BJ (cell line): Measurements from ENCODE around the gene FHL5. TPM values are rescaled to one million over a fixed set of nuclear protein-coding genes. Genes with fewer than 3 reads are reported as not detected.

Experiments
- CTCF ChIA-PET: fragments of 350-600 bp; formaldehyde crosslinking; extraction: SDS; loops from one replicate; lab custom pipeline; 2021; ENCODE audit warnings: antibody characterized with exemption, inconsistent platforms; lab: Yijun Ruan, JAX
- POLR2A ChIA-PET: fragments of 300-600 bp; sonication (Branson Sonifier 250); formaldehyde crosslinking; extraction: SDS; loops from one replicate; lab custom pipeline; 2021; ENCODE audit warnings: antibody characterized with exemption; lab: Charles Lee
- DNase-seq: peaks from one replicate; pipeline ENCODE4 v3.0.0-alpha.2; 2011; ENCODE audit warnings: low read depth
- H3K27me3 ChIP-seq: 2 replicates; pipeline ENCODE4 v1.6.0; 2011; ENCODE audit warnings: low read length; ENCODE audit not compliant: control insufficient read depth, insufficient read depth
- H3K36me3 ChIP-seq: 2 replicates; pipeline ENCODE4 v1.5.1; 2011; ENCODE audit warnings: low read length; ENCODE audit not compliant: control insufficient read depth, insufficient read depth
- H3K4me3 ChIP-seq: 2 replicates; pipeline ENCODE4 v1.5.1; 2011; ENCODE audit warnings: low read depth, mild to moderate bottlenecking, control low read depth, low read length
- polyA plus RNA-seq: library from polyadenylated mRNA; depleted of rRNA; stranded (reverse); fragments of >200 nt; gene quantifications from 2 replicates; pipeline ENCODE4 v1.2.3, GENCODE V29; 2011
- TF ChIP-seq, protein P1 (sequence below): IDR thresholded peaks from 2 replicates; pipeline ENCODE4 v1.5.1; 2011; ENCODE audit warnings: low read depth, mild to moderate bottlenecking, control low read depth, inconsistent platforms, low read length, moderate library complexity; ENCODE audit not compliant: insufficient read depth

Gene FHL5
- polyA plus RNA-seq, 1 experiment = not detected

DNA sequence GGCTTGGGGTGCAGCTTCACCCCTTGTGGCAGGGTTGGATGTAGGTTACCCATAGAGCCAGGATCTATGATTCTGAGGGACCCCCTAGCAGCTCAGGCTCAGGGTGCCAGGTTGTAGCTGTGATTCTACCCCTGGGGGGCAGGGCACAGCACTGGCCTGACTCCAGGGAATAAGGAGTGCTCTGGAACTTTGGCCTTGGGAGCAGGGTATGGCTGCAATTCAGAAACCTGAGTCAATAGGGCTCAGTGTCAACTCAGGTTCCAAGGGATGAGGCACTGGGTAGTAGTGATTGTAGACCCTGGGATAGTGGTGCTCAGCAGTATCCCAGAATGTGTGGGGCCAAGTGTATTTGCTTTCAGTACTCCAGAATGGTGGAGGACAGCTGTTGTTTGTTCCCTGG lies 8.6 kb downstream of the FHL5 start:
- CTCF ChIA-PET = no interaction called here
- Histone ChIP-seq H3K4me3 (no peak overlapping the region), H3K27me3 (no peaks in the 10 kb centered on the region), H3K36me3 (no peaks in the 10 kb centered on the region)
- TF ChIP-seq, protein P1, sequence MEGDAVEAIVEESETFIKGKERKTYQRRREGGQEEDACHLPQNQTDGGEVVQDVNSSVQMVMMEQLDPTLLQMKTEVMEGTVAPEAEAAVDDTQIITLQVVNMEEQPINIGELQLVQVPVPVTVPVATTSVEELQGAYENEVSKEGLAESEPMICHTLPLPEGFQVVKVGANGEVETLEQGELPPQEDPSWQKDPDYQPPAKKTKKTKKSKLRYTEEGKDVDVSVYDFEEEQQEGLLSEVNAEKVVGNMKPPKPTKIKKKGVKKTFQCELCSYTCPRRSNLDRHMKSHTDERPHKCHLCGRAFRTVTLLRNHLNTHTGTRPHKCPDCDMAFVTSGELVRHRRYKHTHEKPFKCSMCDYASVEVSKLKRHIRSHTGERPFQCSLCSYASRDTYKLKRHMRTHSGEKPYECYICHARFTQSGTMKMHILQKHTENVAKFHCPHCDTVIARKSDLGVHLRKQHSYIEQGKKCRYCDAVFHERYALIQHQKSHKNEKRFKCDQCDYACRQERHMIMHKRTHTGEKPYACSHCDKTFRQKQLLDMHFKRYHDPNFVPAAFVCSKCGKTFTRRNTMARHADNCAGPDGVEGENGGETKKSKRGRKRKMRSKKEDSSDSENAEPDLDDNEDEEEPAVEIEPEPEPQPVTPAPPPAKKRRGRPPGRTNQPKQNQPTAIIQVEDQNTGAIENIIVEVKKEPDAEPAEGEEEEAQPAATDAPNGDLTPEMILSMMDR = no peak
- POLR2A ChIA-PET = no interaction called here
- DNase-seq = no peak

DNA sequence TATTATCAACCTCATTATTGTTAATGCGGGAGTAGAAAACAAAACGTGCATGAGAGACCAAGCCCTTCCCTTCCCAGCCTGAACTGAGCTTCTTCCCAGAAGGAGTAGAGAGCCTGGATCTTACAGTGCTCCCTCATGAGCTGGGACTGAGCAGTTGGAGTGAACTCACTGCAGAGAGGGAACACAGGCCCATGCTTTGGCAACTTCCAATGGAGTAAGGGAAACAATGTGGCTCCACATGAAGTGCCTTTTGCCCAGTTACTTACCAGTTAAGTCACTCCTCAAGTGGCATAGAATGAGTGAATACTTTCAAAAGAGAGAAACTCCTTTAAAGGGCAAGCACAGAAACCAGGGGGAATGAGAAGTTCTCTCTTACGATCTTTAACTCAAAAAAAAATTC lies 12.4 kb downstream of the FHL5 start:
- H3K27me3 ChIP-seq = no peaks in the 10 kb centered on the region
- POLR2A ChIA-PET = no interaction called here
- TF ChIP-seq, protein P1 = no peak
- no peak for DNase-seq
- no peak overlapping the region for H3K4me3 ChIP-seq
- H3K36me3 ChIP-seq = no peaks in the 10 kb centered on the region
- CTCF ChIA-PET = no interaction called here

DNA sequence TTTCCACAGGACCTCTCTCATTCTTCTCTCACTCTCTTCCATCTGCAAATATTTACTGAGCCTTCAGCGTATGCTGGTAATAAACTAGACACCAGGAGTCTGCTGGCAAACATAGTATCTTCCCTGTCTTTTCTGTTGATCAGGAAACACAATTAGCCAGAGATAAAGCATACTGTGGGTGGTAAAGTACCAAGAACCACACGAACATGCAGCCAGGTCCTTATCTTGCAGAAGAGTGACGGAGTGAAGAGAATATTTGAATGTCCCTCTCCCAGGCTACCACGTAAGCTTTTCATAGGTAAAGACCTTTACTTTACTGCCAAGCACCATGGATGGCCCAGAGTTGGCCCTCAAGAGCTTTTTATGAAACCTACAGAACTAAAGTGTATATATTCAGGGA lies 13.3 kb downstream of the FHL5 start:
- TF ChIP-seq, protein P1 = no peak
- ChIA-PET POLR2A (no interaction called here), CTCF (no interaction called here)
- no peaks in the 10 kb centered on the region for H3K36me3 ChIP-seq
- H3K27me3 ChIP-seq = no peaks in the 10 kb centered on the region
- DNase-seq = no peak
- no peak overlapping the region for H3K4me3 ChIP-seq

DNA sequence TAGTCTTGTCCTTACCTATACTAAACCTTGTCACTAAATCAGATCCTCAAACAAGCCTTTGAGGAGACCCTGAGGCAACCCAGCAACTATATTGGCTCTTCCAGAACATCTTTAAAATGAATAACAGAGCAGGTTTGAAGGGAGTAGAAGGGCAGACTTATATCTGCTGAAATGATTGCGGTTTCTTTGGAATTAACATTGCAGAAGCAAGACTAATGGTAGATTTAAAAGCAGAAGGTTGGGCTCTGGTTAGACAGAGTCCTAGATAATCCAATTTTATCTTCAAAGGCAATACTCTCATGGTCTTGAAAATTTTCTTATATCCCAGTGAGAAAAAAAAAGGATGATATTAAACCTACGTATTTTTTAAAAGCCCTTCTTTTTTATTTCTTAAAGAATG lies 19.1 kb downstream of the FHL5 start:
- Histone ChIP-seq H3K27me3 (no peaks in the 10 kb centered on the region), H3K36me3 (no peaks in the 10 kb centered on the region), H3K4me3 (no peak overlapping the region)
- TF ChIP-seq, protein P1 = no peak
- DNase-seq = no peak
- POLR2A ChIA-PET = no interaction called here
- CTCF ChIA-PET = no interaction called here

DNA sequence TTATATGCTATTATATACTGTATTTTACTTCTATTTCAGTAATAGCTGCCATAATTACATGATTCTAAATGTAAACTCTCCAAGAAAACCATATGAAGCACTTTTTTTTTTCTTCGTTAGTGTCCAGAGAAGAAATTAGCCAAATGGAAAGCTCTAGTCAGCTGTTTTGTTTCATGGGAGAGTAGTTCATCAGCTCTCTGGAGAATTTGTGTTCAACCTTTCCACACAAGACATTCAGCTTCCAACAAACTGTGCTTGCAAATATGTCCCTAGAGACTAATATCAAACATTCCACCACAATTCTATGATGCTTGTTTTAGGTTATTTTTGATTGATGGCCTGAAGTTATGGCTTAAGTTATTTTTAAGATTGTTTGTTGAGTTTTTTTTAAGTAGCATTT lies 19.5 kb downstream of the FHL5 start:
- CTCF ChIA-PET = no interaction called here
- POLR2A ChIA-PET = no interaction called here
- H3K4me3 ChIP-seq = no peak overlapping the region
- no peaks in the 10 kb centered on the region for H3K27me3 ChIP-seq
- H3K36me3 ChIP-seq = no peaks in the 10 kb centered on the region
- TF ChIP-seq, protein P1 = no peak
- no peak for DNase-seq
